Measurements from ENCODE around the gene BICC1.

GRCh38 chr10:58846856-58847255 is 334.2 kb downstream of the BICC1 start:
- TF ChIP-seq CTCF (IDR thresholded peaks at IDR 0.05; ENCODE audit: extremely low read depth in 1 of 2, insufficient read depth in 1 of 2, low read depth in 1 of 2, low read length in 2 of 2) (no peak), POLR2A (IDR thresholded peaks at IDR 0.05; ENCODE audit: low read depth, low read length) (no peak), EZH2 (IDR thresholded peaks at IDR 0.05; ENCODE audit: borderline replicate concordance, low read depth, low read length, severe bottlenecking) (no peak), MAX (IDR thresholded peaks at IDR 0.05; ENCODE audit: insufficient read depth, insufficient read length) (no peak), MYC (IDR thresholded peaks at IDR 0.05; ENCODE audit: low read depth, low read length) (no peak), GATA2 (IDR thresholded peaks at IDR 0.05; ENCODE audit: insufficient read depth, insufficient read length, low read depth, low read length) (no peak), POLR2AphosphoS5 (IDR thresholded peaks at IDR 0.05; ENCODE audit: insufficient read depth, low read depth, low read length) (no peak), JUN (IDR thresholded peaks at IDR 0.05; ENCODE audit: borderline replicate concordance, insufficient read depth, insufficient read length, low read depth) (no peak)
